ENCODE results near the gene PADI2. TPM values are rescaled to one million over a fixed set of nuclear protein-coding genes. Genes with fewer than 3 reads are reported as not detected.

PADI2 gene
- total RNA-seq, 4 donors from 2014 or later: 2.4 to 12.2 (median 6.3) TPM

DNA sequence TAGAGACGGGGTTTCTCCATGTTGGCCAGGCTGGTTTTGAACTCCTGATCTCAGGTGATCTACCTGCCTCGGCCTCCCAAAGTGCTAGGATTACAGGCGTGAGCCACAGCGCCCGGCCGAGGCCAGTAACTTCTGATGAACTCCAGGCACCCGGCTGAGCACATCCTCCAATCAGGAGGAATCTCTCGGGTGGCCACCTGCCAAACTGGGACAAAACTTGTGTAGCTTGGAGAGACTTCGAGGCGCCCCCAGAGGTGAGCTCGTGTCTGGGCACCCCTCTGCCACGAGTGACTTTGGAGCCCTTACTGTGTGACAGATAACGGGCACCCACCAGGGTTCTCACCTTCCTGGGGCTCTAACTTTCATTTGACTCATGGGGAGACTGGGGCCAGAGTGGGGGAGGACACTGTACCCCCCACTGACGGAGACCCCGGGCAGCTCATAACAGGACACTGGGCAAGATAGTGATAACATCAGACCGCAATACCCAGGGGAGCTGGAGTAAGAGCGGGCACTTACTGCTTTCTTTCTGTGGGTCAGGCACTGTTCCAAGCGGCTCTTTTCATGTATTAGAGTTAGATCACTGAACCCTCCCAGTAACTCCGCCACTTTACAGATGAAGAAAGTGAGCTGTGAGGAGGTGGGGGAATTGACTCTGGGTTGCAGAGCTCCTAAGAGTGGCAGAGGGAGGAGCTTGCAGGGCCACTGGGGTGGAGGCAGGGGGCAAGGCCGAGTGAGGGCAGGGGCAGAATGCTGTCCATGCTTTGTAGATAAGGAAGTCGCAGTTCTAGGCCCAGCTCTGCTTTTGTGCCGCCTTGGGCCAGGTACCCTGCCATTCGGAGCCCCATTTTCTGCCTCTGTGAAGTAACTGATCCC lies 1.9 kb upstream of the PADI2 start:
- no peaks in the 10 kb centered on the region for H3K9me3 ChIP-seq
- no peak for DNase-seq (ENCODE audit: low spot score in 2 of 2)
- peaks cover 0 to 28% (median 15%) of the 10 kb centered on the region in 4 donors for H3K4me1 ChIP-seq
- H3K36me3 ChIP-seq: no peaks in the 10 kb centered on the region
- H3K4me3 ChIP-seq: no peak overlapping the region
- TF ChIP-seq POLR2A (IDR thresholded peaks at IDR 0.05): no peak
- no peak for TF ChIP-seq EP300 (IDR thresholded peaks at IDR 0.05)
- no peak for TF ChIP-seq CTCF (IDR thresholded peaks at IDR 0.05)
- 74 to 76% methylated on average over 18 to 21 of the region's 23 CpGs for WGBS, 2 donors
- H3K27ac ChIP-seq: no peak overlapping the region
- H3K27me3 ChIP-seq: peaks cover 0 to 21% of the 10 kb centered on the region in 2 donors

- WGBS, 2 donors: 91 to 95% methylated on average over 5 of the region's 5 CpGs
- Histone ChIP-seq H3K27ac (peak overlapping the region in 1 of 4 donors; percentile 79), H3K27me3 (peaks cover 0 to 21% of the 10 kb centered on the region in 2 donors), H3K36me3 (no peaks in the 10 kb centered on the region), H3K4me3 (no peak overlapping the region), H3K9me3 (no peaks in the 10 kb centered on the region), H3K4me1 (peaks cover 0 to 23% (median 15%) of the 10 kb centered on the region in 4 donors)
- DNase-seq (ENCODE audit: low spot score in 2 of 2): no peak
- TF ChIP-seq POLR2A (IDR thresholded peaks at IDR 0.05): no peak
- no peak for TF ChIP-seq EP300 (IDR thresholded peaks at IDR 0.05)
- no peak for TF ChIP-seq CTCF (IDR thresholded peaks at IDR 0.05)
These were observed 1.2 kb upstream of the PADI2 start for GRCh38 chr1:17120481-17120877.

DNA sequence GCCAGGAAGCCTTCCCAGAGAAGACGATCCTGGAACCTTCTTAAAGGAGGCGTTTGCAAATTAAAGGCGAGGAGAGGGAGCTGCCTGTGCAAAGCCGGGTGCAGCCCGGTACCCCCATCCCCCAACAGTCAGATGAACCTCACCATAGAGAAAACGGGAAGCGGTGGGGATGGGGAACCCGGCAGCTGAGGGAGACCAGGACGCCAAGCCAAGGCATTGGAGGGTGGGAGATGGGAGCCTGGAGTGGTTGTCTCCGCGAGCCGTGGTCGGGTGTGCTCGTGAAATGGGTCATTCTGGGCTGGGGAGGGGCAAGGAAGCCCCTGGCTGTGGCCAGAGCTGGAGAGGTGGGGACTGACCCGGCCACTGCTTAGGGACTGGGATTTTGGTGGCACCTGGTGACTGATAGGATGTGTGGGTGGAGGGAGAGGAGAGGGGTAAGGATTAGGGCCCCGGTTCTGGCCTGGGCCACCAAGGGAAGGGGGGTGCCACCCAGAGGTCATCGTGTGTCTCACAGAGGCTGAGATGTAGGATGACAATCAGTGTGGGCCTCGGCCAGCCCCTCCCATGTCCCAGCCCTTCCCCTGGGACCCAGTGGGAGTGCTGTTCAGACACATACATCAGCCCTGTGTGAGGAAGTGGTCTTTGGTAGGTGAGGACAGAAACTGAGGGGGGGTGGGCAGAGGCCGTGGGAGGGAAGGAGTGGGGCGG lies 676 bp upstream of the PADI2 start:
- Histone ChIP-seq H3K36me3 (no peaks in the 10 kb centered on the region), H3K9me3 (no peaks in the 10 kb centered on the region), H3K4me3 (peak overlapping the region; percentile 39 to 51 (median 46)), H3K27me3 (peaks cover 0 to 21% of the 10 kb centered on the region in 2 donors), H3K27ac (peak overlapping the region in 2 of 4 donors; percentile 63 to 79), H3K4me1 (peaks cover 0 to 23% (median 15%) of the 10 kb centered on the region in 4 donors)
- TF ChIP-seq POLR2A (IDR thresholded peaks at IDR 0.05) (no peak), CTCF (IDR thresholded peaks at IDR 0.05) (no peak), EP300 (IDR thresholded peaks at IDR 0.05) (no peak)
- no peak for DNase-seq (ENCODE audit: low spot score in 2 of 2)
- 48 to 53% methylated on average over 18 to 20 of the region's 20 CpGs for WGBS, 2 donors

GRCh38 chr1:17118706-17119075 lies 560 bp downstream of the PADI2 start:
- H3K4me3 ChIP-seq: peak overlapping the region; percentile 39 to 51 (median 46)

More at GRCh38 chr1:17118706-17119075, 560 bp downstream of the PADI2 start:
- H3K4me1 ChIP-seq: peaks cover 0 to 23% (median 15%) of the 10 kb centered on the region in 4 donors
- no peaks in the 10 kb centered on the region for H3K9me3 ChIP-seq
- peaks cover 0 to 21% of the 10 kb centered on the region in 2 donors for H3K27me3 ChIP-seq
- no peak for DNase-seq (ENCODE audit: low spot score in 2 of 2)
- 8 to 11% methylated on average over 14 of the region's 14 CpGs for WGBS, 2 donors
- H3K27ac ChIP-seq: peak overlapping the region in 3 of 4 donors; percentile 32 to 79 (median 49)
- TF ChIP-seq EP300 (IDR thresholded peaks at IDR 0.05) (no peak), POLR2A (IDR thresholded peaks at IDR 0.05) (no peak), CTCF (IDR thresholded peaks at IDR 0.05) (no peak)
- no peaks in the 10 kb centered on the region for H3K36me3 ChIP-seq

Data from tibial nerve (tissue), 4 donors.